Activated CD4-positive, alpha-beta T cell treated with anti-CD3 and anti-CD28 coated beads for 48 hours (primary cell): ENCODE data around the gene RAD23B.

Experiments used
- DNase-seq: peaks from one replicate; pipeline ENCODE4 v3.0.0-alpha.2; 2020

Gene RAD23B

GRCh38 chr9:107337676-107338590 lies 54.9 kb downstream of the RAD23B start:
- DNase-seq: no peak

DNA sequence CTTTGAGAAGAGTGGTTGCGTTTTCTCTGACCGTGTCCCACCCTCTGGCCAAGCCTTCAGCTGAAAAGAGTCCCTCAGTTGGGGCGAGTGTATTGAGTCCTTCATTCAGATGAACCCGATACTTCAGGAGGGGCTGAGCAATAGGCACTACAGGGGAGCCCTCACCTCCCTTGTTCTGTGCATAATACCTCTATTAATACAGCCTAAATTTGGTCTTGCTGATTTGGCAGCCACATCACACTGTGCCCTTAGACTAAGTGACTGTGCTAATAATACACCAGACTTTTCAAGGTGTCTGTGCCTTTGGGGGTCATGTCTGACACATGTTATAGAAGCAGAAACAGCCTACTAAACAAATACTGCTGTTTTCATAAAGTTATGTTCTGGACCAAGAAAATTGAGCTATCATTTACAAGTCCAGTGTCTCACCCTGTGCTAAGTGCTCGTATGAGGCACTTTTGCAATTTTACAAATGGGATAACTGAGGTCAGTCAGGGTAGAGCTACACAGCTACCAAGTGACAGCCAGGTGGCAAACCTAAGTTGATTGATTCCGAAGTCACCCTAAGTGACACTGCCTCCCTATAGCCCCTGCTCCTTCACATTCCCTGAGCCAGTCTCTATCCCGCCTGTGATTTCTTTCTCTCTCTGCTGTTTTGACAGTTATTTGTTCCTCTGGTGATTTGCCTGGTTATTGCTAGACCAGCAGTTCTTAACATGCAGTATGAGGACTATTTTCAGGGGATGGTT lies 56.0 kb downstream of the RAD23B start:
- no peak for DNase-seq

GRCh38 chr9:107340920-107341632 lies 58.0 kb downstream of the RAD23B start:
- peak; percentile 88 for DNase-seq

GRCh38 chr9:107342476-107343161 lies 59.5 kb downstream of the RAD23B start:
- DNase-seq: no peak

DNA sequence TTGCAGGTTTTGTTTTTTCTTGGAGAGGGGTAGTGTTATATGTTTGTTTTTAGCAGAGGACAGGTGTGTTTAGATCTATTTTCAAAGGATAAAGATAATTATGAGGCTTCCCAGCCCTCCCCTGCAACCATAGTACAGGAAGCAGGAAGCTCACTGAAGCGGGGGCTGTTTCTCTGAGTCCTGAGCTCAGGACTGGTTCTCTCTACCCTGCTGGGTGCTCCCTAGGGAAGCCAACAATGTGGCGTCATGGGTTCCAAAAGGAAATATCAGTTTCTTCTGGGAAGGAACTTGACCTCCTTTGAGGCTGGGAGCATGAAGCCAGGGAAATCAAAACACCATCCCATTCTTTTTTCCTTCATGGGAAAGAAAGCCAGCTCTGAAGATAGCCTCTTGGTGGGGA lies 62.2 kb downstream of the RAD23B start:
- no peak for DNase-seq

- DNase-seq: no peak
Observed at GRCh38 chr9:107348836-107349235, 65.8 kb downstream of the RAD23B start.

GRCh38 chr9:107350443-107350842 lies 67.4 kb downstream of the RAD23B start:
- DNase-seq: no peak

DNA sequence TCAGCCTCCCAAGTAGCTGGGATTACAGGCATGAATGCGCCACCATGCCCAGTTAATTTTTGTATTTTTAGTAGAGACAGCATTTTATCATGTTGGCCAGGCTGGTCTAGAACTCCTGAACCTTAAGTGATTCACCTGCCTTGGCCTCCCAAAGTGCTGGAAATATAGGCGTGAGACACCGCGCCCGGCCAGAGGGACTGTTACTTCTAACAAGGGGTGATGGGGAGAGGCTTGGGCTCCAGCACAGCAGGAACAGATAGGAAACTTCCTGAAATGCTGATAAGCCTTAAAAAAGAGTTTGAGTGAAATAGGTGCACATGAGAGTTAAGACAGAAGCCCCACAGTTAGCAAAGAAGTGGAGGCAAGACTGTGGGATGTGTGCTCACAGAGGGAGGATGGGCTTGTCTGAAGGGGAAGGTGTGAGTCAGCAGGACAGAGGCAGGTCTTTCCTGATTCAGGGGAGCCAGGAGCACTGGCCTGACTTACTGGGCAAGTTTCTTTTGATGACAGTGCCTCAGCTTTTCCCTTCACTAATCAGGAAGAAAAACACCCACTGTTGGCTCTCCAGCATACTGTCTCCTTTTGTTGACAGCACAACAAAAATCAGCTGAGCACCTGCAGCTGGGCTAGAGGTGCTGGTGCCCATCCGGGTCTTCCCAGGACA lies 68.4 kb downstream of the RAD23B start:
- no peak for DNase-seq

DNA sequence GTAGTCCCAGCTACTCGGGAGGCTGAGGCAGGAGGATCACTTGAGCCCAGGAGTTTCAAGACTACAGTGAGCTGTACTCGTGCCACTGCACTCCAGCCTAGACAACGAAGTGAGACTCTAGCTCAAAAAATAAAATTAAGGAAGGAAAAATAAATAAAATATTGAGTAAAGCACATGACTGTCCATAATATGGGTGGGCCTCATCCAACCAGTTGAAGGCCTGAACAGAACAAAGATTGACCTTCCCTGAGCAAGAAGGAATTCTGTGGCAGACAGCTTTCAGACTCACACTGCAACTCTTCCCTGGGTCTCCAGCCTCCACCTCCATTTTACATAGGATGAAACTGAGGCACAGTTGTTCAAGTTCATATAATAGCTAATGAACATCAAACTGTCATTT lies 72.3 kb downstream of the RAD23B start:
- DNase-seq: no peak

- no peak for DNase-seq
Observed at GRCh38 chr9:107358986-107359385, 75.9 kb downstream of the RAD23B start.

- no peak for DNase-seq
Observed at GRCh38 chr9:107360098-107360497, 77.0 kb downstream of the RAD23B start.

DNA sequence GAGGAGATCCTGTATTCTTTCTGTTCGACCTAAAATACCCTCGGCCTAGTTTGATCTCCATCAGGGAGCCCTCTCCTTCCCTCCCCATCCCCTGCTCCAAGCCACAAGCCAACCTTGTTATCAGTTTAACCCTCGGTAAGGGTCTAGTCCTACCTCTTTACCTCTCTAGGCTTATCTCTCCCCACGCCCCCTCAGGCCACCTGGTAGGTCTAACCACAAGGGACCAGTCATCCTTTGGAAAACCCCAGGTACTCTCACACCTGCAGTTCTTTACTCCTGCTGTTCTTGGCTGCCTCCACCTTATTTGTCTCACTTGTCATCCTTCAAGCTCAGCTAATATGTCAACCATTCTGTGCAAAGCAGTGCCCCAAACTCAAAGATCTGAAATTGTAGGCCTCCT lies 78.7 kb downstream of the RAD23B start:
- DNase-seq: no peak

DNA sequence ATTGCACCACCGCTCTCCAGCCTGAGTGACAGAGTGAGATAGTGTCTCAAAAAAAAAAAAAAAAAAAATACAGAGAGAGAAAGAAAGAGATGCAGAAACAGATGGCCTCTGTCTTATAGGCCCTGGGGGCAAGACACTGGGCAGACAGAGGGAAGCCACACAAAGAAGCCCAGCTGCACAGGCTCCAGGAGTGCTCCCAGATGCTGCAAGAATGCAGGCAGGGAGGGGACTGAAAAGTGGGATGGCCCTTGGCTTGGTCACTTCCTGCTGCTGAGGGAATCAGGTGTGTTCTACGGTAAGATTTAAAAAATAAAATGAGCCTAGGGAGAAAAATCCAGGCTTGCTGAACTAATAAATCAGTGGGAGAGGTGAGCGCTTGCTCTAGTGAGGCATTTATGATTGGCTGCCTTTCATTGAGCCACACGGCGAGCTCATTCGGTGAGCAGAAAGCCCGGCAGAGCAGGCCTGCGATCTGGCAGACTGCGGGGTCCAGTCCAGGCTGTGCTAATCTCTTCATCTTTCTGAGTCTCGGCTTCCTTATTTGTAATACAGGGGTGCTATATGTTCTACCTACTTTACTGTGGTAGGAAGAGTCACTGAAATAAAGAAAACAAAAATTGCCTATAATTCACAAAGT lies 80.6 kb downstream of the RAD23B start:
- DNase-seq: no peak

GRCh38 chr9:107367727-107368502 lies 84.8 kb downstream of the RAD23B start:
- DNase-seq: no peak

DNA sequence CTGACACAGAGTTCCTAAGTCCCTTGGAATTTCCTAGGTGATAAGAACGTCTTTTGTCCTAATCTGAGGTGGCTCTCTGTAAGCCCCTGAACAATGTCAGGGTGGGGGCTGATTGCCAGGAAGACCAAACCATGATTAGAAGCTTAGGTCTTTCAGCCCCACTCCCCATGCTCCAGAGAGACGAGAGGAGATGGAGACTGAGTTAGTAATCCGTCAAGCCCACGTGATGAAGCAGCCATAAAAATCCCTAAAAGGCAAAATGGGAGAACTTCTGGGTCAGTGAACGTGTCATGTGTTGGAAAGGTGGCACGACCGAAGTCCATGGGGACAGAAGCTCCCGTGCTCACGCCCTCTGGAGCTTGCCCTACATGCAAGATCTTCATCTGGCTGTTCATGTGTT lies 85.6 kb downstream of the RAD23B start:
- no peak for DNase-seq

GRCh38 chr9:107373809-107374208 lies 90.7 kb downstream of the RAD23B start:
- no peak for DNase-seq

GRCh38 chr9:107375001-107375400 lies 91.9 kb downstream of the RAD23B start:
- no peak for DNase-seq

DNA sequence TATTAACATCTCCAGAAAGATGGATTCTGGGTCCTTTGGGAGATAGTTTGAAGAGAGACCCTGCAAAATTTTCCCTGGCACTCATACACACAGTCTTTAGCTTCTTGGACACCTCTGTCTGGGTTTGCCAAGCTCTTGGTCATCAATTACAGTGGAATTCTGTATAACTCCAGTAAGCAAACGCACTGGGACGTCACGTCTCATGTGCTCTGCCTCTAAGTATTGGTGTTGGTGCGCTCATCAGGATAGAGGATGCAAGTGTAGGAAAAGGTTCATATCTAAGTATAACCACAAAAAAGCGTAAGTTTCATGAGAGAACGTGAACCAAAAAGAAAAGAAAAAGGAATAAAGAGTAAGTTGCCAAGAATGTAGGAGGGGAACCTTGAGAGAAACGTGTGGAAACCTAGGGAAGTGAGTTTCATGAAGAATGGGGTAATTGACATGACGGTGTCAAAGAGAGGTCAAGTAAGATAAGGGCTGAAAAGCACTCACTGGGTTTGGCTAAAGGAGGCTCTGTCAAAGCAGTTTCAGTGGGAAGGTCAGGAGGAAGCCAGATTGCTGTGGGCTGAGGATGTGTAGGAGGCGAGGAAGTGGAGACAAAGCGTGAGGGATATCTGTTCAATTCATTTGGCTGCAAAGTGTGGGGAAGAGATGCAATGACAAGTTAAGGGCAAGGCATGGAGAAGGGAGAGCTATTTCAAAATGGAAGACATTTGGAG lies 92.7 kb downstream of the RAD23B start:
- no peak for DNase-seq

- DNase-seq: no peak
Observed at GRCh38 chr9:107378006-107378405, 94.9 kb downstream of the RAD23B start.
